ENCODE results near the gene PARD3B. TPM values are rescaled to one million over a fixed set of nuclear protein-coding genes. Genes with fewer than 3 reads are reported as not detected.

The PARD3B gene
- total and polyA plus RNA-seq, 2 of the 8 experiments (the other 6 are each of a cell fraction or from before 2014, with no cell fraction given): 1.2 to 5.7 TPM

DNA sequence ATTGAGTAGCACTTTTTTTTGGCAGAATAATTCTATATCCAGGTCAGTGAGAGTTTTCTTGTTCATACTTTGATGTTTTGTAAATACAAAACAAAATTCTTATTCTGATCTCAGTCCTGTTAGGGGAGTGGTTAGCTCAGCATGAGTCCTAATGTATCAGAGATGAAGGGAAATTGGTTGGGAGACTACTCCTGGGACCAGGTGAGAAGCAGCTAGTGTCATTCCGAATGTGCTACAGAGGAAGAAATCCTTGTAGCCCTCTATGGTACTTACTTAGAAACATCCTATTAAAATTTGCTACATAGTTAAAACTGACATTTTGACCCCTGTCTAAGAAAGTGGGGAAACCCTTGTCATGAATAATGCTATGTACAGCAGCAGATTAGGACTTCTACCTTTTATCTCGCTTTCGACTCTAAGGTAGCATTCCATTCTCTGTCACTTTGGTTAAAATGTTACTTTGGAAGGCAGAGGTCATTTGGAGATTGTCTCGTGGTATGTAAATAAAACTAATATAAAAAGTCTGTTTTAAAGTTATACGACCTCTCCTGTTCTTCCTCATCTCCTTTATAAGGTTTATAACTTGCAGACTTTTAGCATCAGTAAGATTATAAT lies 65.8 kb downstream of the PARD3B start:
- no peak overlapping the region for H4K91ac ChIP-seq (replicated peaks; ENCODE audit: insufficient read length, low read length)
- no peaks in the 10 kb centered on the region for H3K36me3 ChIP-seq (ENCODE audit: control insufficient read depth in 2 of 4, insufficient read depth in 4 of 4, low read length in 3 of 4)
- no peaks in the 10 kb centered on the region for H3K9me3 ChIP-seq (ENCODE audit: insufficient read depth in 2 of 2, low read depth in 1 of 2, low read length in 1 of 2)
- H3K27me3 ChIP-seq (replicated peaks in 1 of 4; ENCODE audit: control insufficient read depth in 3 of 4, extremely low read depth in 1 of 4, insufficient read depth in 3 of 4, low read length in 3 of 4): no peaks in the 10 kb centered on the region
- no peak overlapping the region for H2BK120ac ChIP-seq (replicated peaks; ENCODE audit: low read depth, low read length)
- H3K56ac ChIP-seq (replicated peaks; ENCODE audit: insufficient read length, low read depth, low read length): no peak overlapping the region
- FAIRE-seq (no peak), DNase-seq (ENCODE audit: low read depth in 1 of 2, low spot score in 2 of 2) (no peak)
- H2BK5ac ChIP-seq (ENCODE audit: low read depth, low read length): no peak overlapping the region
- H3K14ac ChIP-seq (ENCODE audit: insufficient read length): no peak overlapping the region
- no peak overlapping the region for H3K4me3 ChIP-seq (ENCODE audit: extremely low read depth in 1 of 4, insufficient read depth in 2 of 4, low read depth in 3 of 4, low read length in 4 of 4)
- no peaks in the 10 kb centered on the region for H4K20me1 ChIP-seq (replicated peaks in 1 of 2; ENCODE audit: control insufficient read depth in 1 of 2, insufficient read depth in 2 of 2, low read length in 2 of 2)
- 91% methylated on average over 5 of the region's 5 CpGs; no CpG with 5 or more reads in 1 of the 2 experiments for WGBS, 2 experiments (ENCODE audit: extremely low coverage in 1 of 2, insufficient coverage in 1 of 2, insufficient read length in 1 of 2, insufficient replicate concordance in 2 of 2, low coverage in 1 of 2, low lambda C conversion rate in 2 of 2, missing lambda C conversion rate in 1 of 2)
- no peaks in the 10 kb centered on the region for H3K4me1 ChIP-seq (replicated peaks in 1 of 4; ENCODE audit: control insufficient read depth in 3 of 4, insufficient read depth in 4 of 4, low read length in 3 of 4)
- no peak overlapping the region for H4K5ac ChIP-seq (ENCODE audit: insufficient read length, low read depth, low read length)
- H3K18ac ChIP-seq (ENCODE audit: extremely low read depth, low read length): no peak overlapping the region
- no peak overlapping the region for H2BK15ac ChIP-seq (ENCODE audit: low read length)
- H3K79me2 ChIP-seq (ENCODE audit: control insufficient read depth in 1 of 2, insufficient read depth in 2 of 2, low read length in 2 of 2): no peaks in the 10 kb centered on the region
- no peak overlapping the region for H2BK12ac ChIP-seq (ENCODE audit: low read depth, low read length)
- H3K23me2 ChIP-seq (ENCODE audit: low read depth, low read length): no peaks in the 10 kb centered on the region
- H2AFZ ChIP-seq (ENCODE audit: low read length): no peak overlapping the region
- H3K9ac ChIP-seq (replicated peaks in 1 of 4; ENCODE audit: extremely low read depth in 1 of 4, low read depth in 3 of 4, low read length in 3 of 4): no peak overlapping the region
- no peak overlapping the region for H3K23ac ChIP-seq (ENCODE audit: insufficient read length)
- H2BK20ac ChIP-seq (ENCODE audit: low read length): no peak overlapping the region
- H3K4ac ChIP-seq (replicated peaks; ENCODE audit: insufficient read length, low read depth, low read length): no peak overlapping the region
- CTCF ChIA-PET (ENCODE audit: partially characterized antibody): no interaction called here
- H3K79me1 ChIP-seq (ENCODE audit: low read depth, low read length): no peaks in the 10 kb centered on the region
- no peak overlapping the region for H3K27ac ChIP-seq (ENCODE audit: low read depth, low read length)
- H3K4me2 ChIP-seq (ENCODE audit: insufficient read depth in 1 of 2, low read depth in 2 of 2, low read length in 2 of 2): no peak overlapping the region
- H4K8ac ChIP-seq (ENCODE audit: extremely low read depth, insufficient read depth, low read length): no peak overlapping the region
- no peak overlapping the region for H2AK5ac ChIP-seq (ENCODE audit: low read depth, low read length)
- POLR2A ChIA-PET (ENCODE audit: partially characterized antibody): interaction anchor here (1.6 kb wide), 1 partner anchor 9 kb away, joined by 3 read pairs; no protein-coding TSS in a partner anchor
- TF ChIP-seq POU5F1 (IDR thresholded peaks at IDR 0.05; ENCODE audit: low read depth, low read length) (no peak), CREB1 (IDR thresholded peaks at IDR 0.05) (no peak), SP4 (IDR thresholded peaks at IDR 0.05; ENCODE audit: low read length) (no peak), NANOG (IDR thresholded peaks at IDR 0.05; ENCODE audit: insufficient read depth, low read depth, low read length, poor library complexity, severe bottlenecking) (no peak), TAF1 (IDR thresholded peaks at IDR 0.05; ENCODE audit: low read depth, low read length) (no peak), NRF1 (IDR thresholded peaks at IDR 0.05; ENCODE audit: low read depth, low read length) (no peak), EZH2 (IDR thresholded peaks at IDR 0.05; ENCODE audit: low read depth, low read length, severe bottlenecking) (no peak), EGR1 (IDR thresholded peaks at IDR 0.05; ENCODE audit: borderline replicate concordance, low read depth, low read length) (no peak), SRF (IDR thresholded peaks at IDR 0.05; ENCODE audit: low read depth, low read length) (no peak), SAP30 (IDR thresholded peaks at IDR 0.05; ENCODE audit: insufficient read depth, insufficient replicate concordance, low read length) (no peak), KDM1A (IDR thresholded peaks at IDR 0.05; ENCODE audit: borderline replicate concordance, low read length) (no peak)
- TF ChIP-seq, protein P1, sequence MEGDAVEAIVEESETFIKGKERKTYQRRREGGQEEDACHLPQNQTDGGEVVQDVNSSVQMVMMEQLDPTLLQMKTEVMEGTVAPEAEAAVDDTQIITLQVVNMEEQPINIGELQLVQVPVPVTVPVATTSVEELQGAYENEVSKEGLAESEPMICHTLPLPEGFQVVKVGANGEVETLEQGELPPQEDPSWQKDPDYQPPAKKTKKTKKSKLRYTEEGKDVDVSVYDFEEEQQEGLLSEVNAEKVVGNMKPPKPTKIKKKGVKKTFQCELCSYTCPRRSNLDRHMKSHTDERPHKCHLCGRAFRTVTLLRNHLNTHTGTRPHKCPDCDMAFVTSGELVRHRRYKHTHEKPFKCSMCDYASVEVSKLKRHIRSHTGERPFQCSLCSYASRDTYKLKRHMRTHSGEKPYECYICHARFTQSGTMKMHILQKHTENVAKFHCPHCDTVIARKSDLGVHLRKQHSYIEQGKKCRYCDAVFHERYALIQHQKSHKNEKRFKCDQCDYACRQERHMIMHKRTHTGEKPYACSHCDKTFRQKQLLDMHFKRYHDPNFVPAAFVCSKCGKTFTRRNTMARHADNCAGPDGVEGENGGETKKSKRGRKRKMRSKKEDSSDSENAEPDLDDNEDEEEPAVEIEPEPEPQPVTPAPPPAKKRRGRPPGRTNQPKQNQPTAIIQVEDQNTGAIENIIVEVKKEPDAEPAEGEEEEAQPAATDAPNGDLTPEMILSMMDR (IDR thresholded peaks at IDR 0.05; ENCODE audit: control extremely low read depth in 1 of 3, insufficient read depth in 1 of 3, low read depth in 1 of 3, low read length in 3 of 3): no peak

All from H1 (cell line).